OCI-LY1 (cell line): ENCODE results near the gene ST3GAL4.

Experiments
- H2AFZ ChIP-seq: fragments of 200-600 bp; sonication (generic), shearing (Covaris generic); 2 replicates; pipeline ENCODE4 v1.6.0; 2014; ENCODE audit warnings: antibody characterized with exemption, mild to moderate bottlenecking, low read length
- H3F3A ChIP-seq: fragments of 200-600 bp; sonication (generic), shearing (Covaris generic); 2 replicates; pipeline ENCODE4 v1.6.0; 2014; ENCODE audit warnings: mild to moderate bottlenecking, antibody characterized with exemption, low read length, moderate library complexity; ENCODE audit not compliant: insufficient read depth
- H3K27ac ChIP-seq: fragments of 200-600 bp; sonication (generic); 2 replicates; pipeline ENCODE4 v1.5.1; 2014; ENCODE audit warnings: low read length, mixed run types, mild to moderate bottlenecking, low read depth; ENCODE audit not compliant: poor library complexity, severe bottlenecking
- H3K27me3 ChIP-seq: fragments of 200-600 bp; sonication (generic); 2 replicates; pipeline ENCODE4 v1.6.0; 2014; ENCODE audit warnings: antibody characterized with exemption, mild to moderate bottlenecking, low read length, moderate library complexity; ENCODE audit not compliant: insufficient read depth
- H3K36me3 ChIP-seq: fragments of 200-600 bp; sonication (generic); 2 replicates; pipeline ENCODE4 v1.6.1; 2014; ENCODE audit warnings: mild to moderate bottlenecking, antibody characterized with exemption, low read length, moderate library complexity, mixed read lengths; ENCODE audit not compliant: insufficient read depth
- H3K4me1 ChIP-seq: fragments of 200-600 bp; sonication (generic); 2 replicates; pipeline ENCODE4 v1.5.1; 2014; ENCODE audit warnings: mild to moderate bottlenecking, low read length, moderate library complexity; ENCODE audit not compliant: insufficient read depth, severe bottlenecking
- H3K4me2 ChIP-seq: fragments of 200-600 bp; sonication (generic), shearing (Covaris generic); 2 replicates; pipeline ENCODE4 v1.6.1; 2014; ENCODE audit warnings: low read length
- H3K4me3 ChIP-seq: fragments of 200-600 bp; sonication (generic); 2 replicates; pipeline ENCODE4 v1.5.1; 2014; ENCODE audit warnings: low read length, low read depth, mild to moderate bottlenecking, mixed read lengths; ENCODE audit not compliant: poor library complexity, severe bottlenecking
- H3K79me2 ChIP-seq: fragments of 200-600 bp; shearing (Covaris generic); 2 replicates; pipeline ENCODE4 v1.6.1; 2016; ENCODE audit warnings: mixed run types, low read length, mixed read lengths; ENCODE audit not compliant: insufficient read depth
- H3K9ac ChIP-seq: fragments of 200-600 bp; sonication (generic), shearing (Covaris generic); 2 replicates; pipeline ENCODE4 v1.6.1; 2014; ENCODE audit warnings: mild to moderate bottlenecking, low read length, mixed read lengths
- H3K9me2 ChIP-seq: fragments of 200-600 bp; sonication (generic), shearing (Covaris generic); 2 replicates; pipeline ENCODE4 v1.6.1; 2014; ENCODE audit warnings: low read depth, mild to moderate bottlenecking, low read length, mixed read lengths
- H3K9me3 ChIP-seq: fragments of 200-600 bp; shearing (Covaris generic); 2 replicates; pipeline ENCODE4 v1.6.1; 2014; ENCODE audit warnings: low read length, mixed read lengths
- H4K20me1 ChIP-seq: fragments of 200-600 bp; sonication (generic), shearing (Covaris generic); 2 replicates; pipeline ENCODE4 v1.6.0; 2016; ENCODE audit warnings: mild to moderate bottlenecking, low read length; ENCODE audit not compliant: insufficient read depth
- EZH2 ChIP-seq: fragments of 200-600 bp; sonication (generic), shearing (Covaris generic); IDR thresholded peaks from 2 replicates; pipeline ENCODE4 v1.8.0; 2017; ENCODE audit warnings: borderline replicate concordance, mixed run types, mild to moderate bottlenecking, antibody characterized with exemption, low read length, moderate library complexity, mixed read lengths
- TF ChIP-seq, protein P1 (sequence below): fragments of 200-600 bp; sonication (generic), shearing (Covaris generic); IDR thresholded peaks from 2 replicates; pipeline ENCODE4 v1.5.1; 2017; ENCODE audit warnings: mild to moderate bottlenecking, antibody characterized with exemption, low read length, moderate library complexity, mixed read lengths

Gene ST3GAL4

GRCh38 chr11:126456089-126456488 lies 100.6 kb downstream of the ST3GAL4 start:
- no peak overlapping the region for H3K4me3 ChIP-seq
- no peak overlapping the region for H3K4me2 ChIP-seq
- TF ChIP-seq, protein P1, sequence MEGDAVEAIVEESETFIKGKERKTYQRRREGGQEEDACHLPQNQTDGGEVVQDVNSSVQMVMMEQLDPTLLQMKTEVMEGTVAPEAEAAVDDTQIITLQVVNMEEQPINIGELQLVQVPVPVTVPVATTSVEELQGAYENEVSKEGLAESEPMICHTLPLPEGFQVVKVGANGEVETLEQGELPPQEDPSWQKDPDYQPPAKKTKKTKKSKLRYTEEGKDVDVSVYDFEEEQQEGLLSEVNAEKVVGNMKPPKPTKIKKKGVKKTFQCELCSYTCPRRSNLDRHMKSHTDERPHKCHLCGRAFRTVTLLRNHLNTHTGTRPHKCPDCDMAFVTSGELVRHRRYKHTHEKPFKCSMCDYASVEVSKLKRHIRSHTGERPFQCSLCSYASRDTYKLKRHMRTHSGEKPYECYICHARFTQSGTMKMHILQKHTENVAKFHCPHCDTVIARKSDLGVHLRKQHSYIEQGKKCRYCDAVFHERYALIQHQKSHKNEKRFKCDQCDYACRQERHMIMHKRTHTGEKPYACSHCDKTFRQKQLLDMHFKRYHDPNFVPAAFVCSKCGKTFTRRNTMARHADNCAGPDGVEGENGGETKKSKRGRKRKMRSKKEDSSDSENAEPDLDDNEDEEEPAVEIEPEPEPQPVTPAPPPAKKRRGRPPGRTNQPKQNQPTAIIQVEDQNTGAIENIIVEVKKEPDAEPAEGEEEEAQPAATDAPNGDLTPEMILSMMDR, result no peak
- TF ChIP-seq EZH2, result no peak
- H3K36me3 ChIP-seq, result no peaks in the 10 kb centered on the region
- H3K9me2 ChIP-seq, result no peaks in the 10 kb centered on the region
- H3K9ac ChIP-seq, result no peak overlapping the region
- no peaks in the 10 kb centered on the region for H4K20me1 ChIP-seq
- H3F3A ChIP-seq, result no peaks in the 10 kb centered on the region
- no peaks in the 10 kb centered on the region for H3K4me1 ChIP-seq
- H3K27ac ChIP-seq, result no peak overlapping the region
- H3K79me2 ChIP-seq, result no peaks in the 10 kb centered on the region
- no peaks in the 10 kb centered on the region for H3K27me3 ChIP-seq
- no peaks in the 10 kb centered on the region for H3K9me3 ChIP-seq
- H2AFZ ChIP-seq, result no peak overlapping the region

DNA sequence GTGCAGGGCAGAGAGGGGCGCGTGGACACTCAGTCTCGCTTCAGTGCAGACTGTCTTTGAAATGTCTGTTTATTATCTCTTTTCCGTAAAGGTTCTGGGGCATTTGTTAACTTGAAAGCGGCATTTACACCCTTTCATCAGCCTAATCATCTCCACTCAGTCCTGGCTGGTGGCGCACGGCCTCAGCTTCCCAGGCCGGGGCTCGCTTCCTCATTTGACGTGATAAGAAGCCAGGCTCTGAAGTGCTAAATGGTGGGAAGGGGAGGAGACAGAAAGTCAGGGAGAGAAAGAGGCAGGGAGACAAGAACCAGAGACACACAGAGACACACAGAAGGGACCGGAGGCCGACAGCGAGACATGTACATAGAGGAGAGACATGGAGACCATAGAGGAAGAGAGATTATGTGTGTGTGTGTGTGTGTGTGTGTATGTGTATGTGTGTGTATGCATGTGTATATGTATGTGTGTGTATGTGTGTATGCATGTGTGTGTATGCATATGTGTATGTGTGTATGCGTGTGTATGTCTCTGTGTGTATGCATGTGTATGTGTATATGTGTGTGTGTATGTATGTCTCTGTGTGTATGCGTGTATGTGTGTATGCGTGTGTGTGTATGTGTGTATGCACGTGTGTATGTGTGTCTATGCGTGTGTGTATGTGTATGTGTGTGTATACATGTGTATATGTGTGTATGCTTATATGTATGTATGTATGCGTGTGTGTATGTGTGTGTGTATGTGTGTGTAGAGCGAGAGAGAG lies 101.5 kb downstream of the ST3GAL4 start:
- no peaks in the 10 kb centered on the region for H3K79me2 ChIP-seq
- no peak overlapping the region for H3K27ac ChIP-seq
- H3K4me1 ChIP-seq, result no peaks in the 10 kb centered on the region
- H3K27me3 ChIP-seq, result no peaks in the 10 kb centered on the region
- H3F3A ChIP-seq, result no peaks in the 10 kb centered on the region
- no peak overlapping the region for H3K4me2 ChIP-seq
- TF ChIP-seq, protein P1, result no peak
- no peak for TF ChIP-seq EZH2
- H3K9me3 ChIP-seq, result no peaks in the 10 kb centered on the region
- H2AFZ ChIP-seq, result no peak overlapping the region
- no peaks in the 10 kb centered on the region for H3K36me3 ChIP-seq
- H3K4me3 ChIP-seq, result no peak overlapping the region
- no peaks in the 10 kb centered on the region for H4K20me1 ChIP-seq
- no peaks in the 10 kb centered on the region for H3K9me2 ChIP-seq
- H3K9ac ChIP-seq, result no peak overlapping the region

GRCh38 chr11:126457817-126458216 lies 102.3 kb downstream of the ST3GAL4 start:
- Histone ChIP-seq H2AFZ (no peak overlapping the region), H3K27ac (no peak overlapping the region), H3F3A (no peaks in the 10 kb centered on the region), H3K27me3 (no peaks in the 10 kb centered on the region), H3K79me2 (no peaks in the 10 kb centered on the region), H3K4me1 (no peaks in the 10 kb centered on the region), H3K9me2 (no peaks in the 10 kb centered on the region), H4K20me1 (no peaks in the 10 kb centered on the region), H3K9ac (no peak overlapping the region), H3K4me3 (no peak overlapping the region), H3K36me3 (no peaks in the 10 kb centered on the region), H3K9me3 (no peaks in the 10 kb centered on the region), H3K4me2 (no peak overlapping the region)
- no peak for TF ChIP-seq EZH2
- TF ChIP-seq, protein P1, result no peak
